GM03348 (cell line): ENCODE results near the gene GRIA4.

Experiments
- DNase-seq: peaks from one replicate; pipeline ENCODE4 v3.0.0; 2012; ENCODE audit warnings: low spot score

GRIA4 gene

DNA sequence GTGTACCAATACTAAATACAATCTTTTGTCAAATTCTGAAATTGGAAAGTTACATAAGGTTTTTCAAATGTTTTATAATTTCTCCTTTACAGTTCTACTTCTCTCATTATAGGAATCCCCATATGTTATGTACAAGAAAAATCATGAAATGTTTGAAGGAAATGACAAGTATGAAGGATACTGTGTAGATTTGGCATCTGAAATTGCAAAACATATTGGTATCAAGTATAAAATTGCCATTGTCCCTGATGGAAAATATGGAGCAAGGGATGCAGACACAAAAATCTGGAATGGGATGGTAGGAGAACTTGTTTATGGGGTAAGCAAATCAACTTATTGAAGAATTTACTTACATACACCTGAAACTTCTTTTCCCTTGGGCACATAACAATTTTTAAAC is 308.7 kb downstream of the GRIA4 start:
- no peak for DNase-seq

GRCh38 chr11:105923252-105923651 is 313.4 kb downstream of the GRIA4 start:
- DNase-seq: no peak

DNA sequence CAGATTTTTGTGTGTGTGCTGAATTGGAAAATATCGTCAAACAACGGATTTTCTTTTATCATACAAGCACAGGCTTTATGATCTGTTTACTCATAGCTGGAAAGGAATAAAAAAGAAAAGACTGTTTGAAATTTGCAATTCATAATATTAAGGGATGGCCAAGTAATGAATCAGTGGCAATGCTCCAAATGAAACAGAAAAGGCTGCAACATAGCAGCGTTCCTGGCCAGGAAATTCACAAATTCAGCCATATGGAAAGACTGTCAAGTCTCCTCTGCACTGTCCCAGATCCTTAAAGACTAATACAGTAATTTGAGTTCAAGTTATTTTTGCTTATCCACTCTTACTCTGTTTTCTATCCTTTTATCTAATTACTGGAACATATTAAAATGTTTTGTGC is 313.9 kb downstream of the GRIA4 start:
- DNase-seq: peak; percentile 4

- no peak for DNase-seq
Measured at GRCh38 chr11:105929084-105929955, 319.4 kb downstream of the GRIA4 start.

- DNase-seq: no peak
Measured at GRCh38 chr11:105933695-105934094, 323.8 kb downstream of the GRIA4 start.

GRCh38 chr11:105935791-105936190 is 325.9 kb downstream of the GRIA4 start:
- DNase-seq: no peak

- DNase-seq: no peak
Measured at GRCh38 chr11:105937331-105937730, 327.5 kb downstream of the GRIA4 start.

DNA sequence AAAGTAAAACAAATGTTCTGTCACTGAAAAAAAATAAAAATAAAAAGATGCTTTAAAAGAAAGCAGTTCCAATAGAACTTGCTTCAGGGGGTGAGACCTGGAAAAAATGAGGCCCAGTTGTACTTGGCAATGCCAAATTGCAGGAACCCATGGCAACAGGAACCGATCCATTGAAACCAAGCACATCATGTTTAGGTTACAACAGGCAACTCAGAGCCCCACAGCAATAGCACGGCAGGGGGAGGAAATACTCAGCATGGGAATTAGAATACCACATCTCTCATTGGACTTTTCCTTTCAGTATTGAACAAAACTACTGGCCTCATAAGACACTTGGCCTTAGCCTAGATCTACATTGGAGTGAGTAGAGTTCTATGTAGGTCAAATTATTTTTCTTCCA is 327.9 kb downstream of the GRIA4 start:
- DNase-seq: no peak

GRCh38 chr11:105942921-105943320 is 333.0 kb downstream of the GRIA4 start:
- no peak for DNase-seq

DNA sequence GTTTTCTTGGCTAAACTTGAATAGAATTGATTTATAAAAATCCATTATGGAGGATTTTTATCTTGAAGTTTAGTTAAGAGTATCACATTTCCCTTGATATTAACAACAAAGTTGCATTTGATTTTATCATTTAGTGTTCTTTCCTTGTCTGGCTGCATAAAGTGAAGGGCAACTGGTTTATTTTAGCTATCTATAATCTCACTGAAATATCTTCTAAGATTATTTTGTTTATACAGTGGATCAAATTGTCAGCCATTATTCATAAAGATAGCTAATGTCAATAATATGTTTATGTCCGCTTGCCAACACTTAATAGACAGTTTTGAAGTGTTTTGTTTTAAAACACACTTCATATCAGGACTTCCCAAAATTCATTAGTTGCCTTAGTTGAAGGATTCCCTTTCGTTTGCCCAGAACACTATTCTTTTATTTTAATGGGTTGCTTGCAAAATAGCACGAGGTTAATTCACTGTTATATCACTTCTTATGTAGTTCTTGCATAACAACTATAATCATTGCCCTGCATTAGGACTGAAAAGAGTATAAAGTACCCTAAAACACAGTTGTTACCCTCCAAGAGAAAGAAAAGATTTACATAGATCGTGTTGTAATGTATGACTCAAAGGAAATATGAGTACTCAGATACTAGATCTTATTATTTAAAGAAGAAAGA is 339.2 kb downstream of the GRIA4 start:
- no peak for DNase-seq

GRCh38 chr11:105953886-105954285 is 344.0 kb downstream of the GRIA4 start:
- no peak for DNase-seq

DNA sequence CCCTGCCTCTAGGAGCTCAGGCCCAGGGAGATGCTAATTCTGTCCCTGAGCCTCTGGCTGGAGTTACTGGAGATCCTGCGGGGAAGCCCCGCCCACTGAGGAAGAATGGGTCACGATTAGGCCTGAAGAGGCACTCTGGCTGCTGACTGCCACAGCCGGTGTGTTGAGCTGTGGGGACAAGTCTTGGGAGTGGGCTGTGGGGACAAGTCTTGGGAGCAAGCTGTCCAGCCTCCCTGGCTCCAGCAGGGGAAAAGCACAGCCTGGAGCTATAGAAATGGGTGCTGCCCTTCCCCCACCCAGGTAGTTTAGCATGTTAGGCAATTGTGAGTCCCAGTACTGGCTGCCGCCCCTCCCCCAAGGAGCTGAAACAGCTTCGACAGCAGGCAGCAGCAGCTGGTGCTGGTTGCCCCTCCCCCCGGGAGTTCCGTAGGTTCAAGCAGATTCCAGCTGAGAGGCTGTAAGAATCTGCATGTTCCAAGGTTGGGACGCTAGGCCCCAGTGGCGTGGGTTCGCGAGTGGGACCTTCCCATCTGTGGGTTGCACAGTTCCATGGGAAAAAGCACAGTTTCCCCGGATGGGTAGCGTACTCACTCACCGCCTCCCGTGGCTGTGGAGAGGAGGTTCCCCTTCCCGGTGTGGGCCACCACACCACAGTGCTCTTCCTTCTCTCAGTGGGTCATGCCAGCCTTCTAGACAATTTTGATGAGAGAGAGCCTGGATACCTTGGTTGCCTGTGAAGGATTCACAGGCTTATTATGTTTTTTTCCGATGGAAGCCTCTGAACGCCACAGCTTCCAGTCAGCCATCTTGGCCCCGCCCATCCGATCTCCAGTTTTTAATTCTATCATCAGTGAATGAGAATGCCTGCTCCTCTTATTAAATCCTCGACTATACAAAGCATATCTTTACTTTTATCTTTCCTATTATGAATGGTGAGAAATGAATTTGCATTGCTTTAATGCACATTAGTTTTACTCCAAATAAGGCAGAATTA is 350.7 kb downstream of the GRIA4 start:
- DNase-seq: no peak

- no peak for DNase-seq
Measured at GRCh38 chr11:105968021-105968697, 358.3 kb downstream of the GRIA4 start.

GRCh38 chr11:105969756-105970155 is 359.9 kb downstream of the GRIA4 start:
- no peak for DNase-seq

DNA sequence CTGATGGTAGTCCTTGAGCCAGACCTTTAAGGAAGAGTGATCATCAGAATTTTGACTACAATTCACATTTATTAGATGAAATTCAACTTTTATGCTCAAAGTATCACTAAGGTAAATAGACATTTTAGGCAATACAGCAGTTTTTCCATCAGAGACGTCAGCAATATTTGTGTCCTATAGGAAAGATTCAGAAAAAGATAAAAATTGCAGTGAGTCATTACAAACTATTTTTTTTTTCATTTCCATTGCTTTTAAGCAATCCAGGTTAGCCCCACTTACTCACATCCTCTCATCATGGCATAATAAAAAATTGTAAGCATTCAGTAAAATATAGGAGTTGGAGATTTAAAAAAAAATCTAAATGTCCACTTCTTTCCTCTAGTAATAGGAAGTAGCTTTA is 365.3 kb downstream of the GRIA4 start:
- no peak for DNase-seq

GRCh38 chr11:105979997-105980703 is 370.3 kb downstream of the GRIA4 start:
- DNase-seq: no peak

- no peak for DNase-seq
Measured at GRCh38 chr11:105986554-105986953, 376.7 kb downstream of the GRIA4 start.

- DNase-seq: no peak
Measured at GRCh38 chr11:105988197-105988596, 378.3 kb downstream of the GRIA4 start.

DNA sequence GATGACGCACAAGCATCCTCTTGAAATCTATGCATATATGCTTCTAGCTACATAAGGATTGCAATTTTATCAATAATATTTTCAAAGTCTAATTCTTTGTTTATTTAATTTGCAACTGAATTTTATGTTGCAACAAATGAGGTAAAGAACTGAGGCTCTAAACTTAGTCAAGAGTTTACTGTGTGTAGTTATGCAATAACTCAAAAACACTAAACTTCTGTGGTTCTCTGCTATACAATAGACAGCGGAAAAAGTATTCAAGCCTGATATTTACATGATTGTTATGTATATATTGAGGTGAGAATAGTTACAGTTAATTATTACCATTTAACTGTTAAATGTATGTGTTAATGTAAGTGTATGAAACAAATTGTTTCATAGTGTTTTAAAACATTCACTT is 379.3 kb downstream of the GRIA4 start:
- no peak for DNase-seq

DNA sequence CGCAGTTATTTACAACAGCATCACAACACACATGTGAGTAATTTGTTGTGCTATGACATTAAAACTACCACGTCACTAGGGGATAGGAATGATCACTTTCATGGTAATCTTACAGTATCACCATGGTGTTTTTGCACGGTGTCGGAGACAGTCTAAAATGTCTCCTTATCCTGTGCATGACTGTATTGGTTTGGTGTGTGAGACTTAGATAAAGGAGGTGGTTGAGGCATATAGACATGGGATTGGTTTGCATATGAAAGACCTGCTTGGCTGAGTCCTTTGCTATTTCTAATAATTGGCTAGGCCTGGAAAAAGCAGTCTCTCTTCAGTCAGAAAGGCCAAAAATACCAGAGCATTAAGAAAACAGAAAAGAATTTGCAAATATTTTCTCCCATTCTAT is 382.0 kb downstream of the GRIA4 start:
- DNase-seq: no peak
